GM13976 (cell line): ENCODE data around the gene SNTB2.

Experiments used
- DNase-seq: peaks from one replicate; pipeline ENCODE4 v3.0.0; 2012; ENCODE audit warnings: low spot score
- CTCF ChIP-seq: IDR thresholded peaks from 2 replicates; pipeline ENCODE4 v1.5.1; 2012; ENCODE audit warnings: borderline replicate concordance, mild to moderate bottlenecking; ENCODE audit not compliant: insufficient read depth; ENCODE audit errors: extremely low read depth, missing control alignments, control extremely low read depth
- in situ Hi-C: fragments of 300-500 bp; cut with MboI; formaldehyde crosslinking; loops from one replicate; pipeline ENCODE4 v1.12.0; 2022; ENCODE audit warnings: low sequenced_read_pairs, mixed read lengths, inconsistent platforms; ENCODE audit not compliant: unreplicated experiment

SNTB2 gene

GRCh38 chr16:69225121-69225520, 38.2 kb downstream of the SNTB2 start:
- TF ChIP-seq CTCF = no peak
- in situ Hi-C loops = no loop called here
- no peak for DNase-seq

GRCh38 chr16:69233124-69233523, 46.2 kb downstream of the SNTB2 start:
- in situ Hi-C loops = no loop called here
- no peak for TF ChIP-seq CTCF
- no peak for DNase-seq

- in situ Hi-C loops = no loop called here
- no peak for DNase-seq
- no peak for TF ChIP-seq CTCF
Observed at GRCh38 chr16:69234460-69234859, 47.5 kb downstream of the SNTB2 start.

GRCh38 chr16:69236319-69236718, 49.4 kb downstream of the SNTB2 start:
- TF ChIP-seq CTCF = no peak
- DNase-seq = no peak
- in situ Hi-C loops = no loop called here

- in situ Hi-C loops = no loop called here
- no peak for DNase-seq
- TF ChIP-seq CTCF = no peak
Observed at GRCh38 chr16:69237296-69237695, 50.3 kb downstream of the SNTB2 start.

- no peak for DNase-seq
- no peak for TF ChIP-seq CTCF
Observed at GRCh38 chr16:69239851-69240250, 52.9 kb downstream of the SNTB2 start.

GRCh38 chr16:69240331-69240730, 53.4 kb downstream of the SNTB2 start:
- no peak for DNase-seq
- no peak for TF ChIP-seq CTCF
- in situ Hi-C loops = no loop called here

More at GRCh38 chr16:69239851-69240250, 52.9 kb downstream of the SNTB2 start:
- in situ Hi-C loops = no loop called here
